GM12865 (cell line): ENCODE measurements around the gene MYO1H.

Source experiments
- DNase-seq: peaks from one replicate; pipeline ENCODE4 v3.0.0; 2010; ENCODE audit warnings: low read depth
- H3K4me3 ChIP-seq: 2 replicates; pipeline ENCODE4 v1.5.1; 2011; ENCODE audit warnings: mild to moderate bottlenecking, low read depth, low read length, control low read depth
- CTCF ChIP-seq: IDR thresholded peaks from 2 replicates; pipeline ENCODE4 v1.5.1; 2011; ENCODE audit warnings: low read length, control low read depth, low read depth, inconsistent platforms; ENCODE audit not compliant: insufficient read depth; ENCODE audit errors: missing control alignments

Gene MYO1H

DNA sequence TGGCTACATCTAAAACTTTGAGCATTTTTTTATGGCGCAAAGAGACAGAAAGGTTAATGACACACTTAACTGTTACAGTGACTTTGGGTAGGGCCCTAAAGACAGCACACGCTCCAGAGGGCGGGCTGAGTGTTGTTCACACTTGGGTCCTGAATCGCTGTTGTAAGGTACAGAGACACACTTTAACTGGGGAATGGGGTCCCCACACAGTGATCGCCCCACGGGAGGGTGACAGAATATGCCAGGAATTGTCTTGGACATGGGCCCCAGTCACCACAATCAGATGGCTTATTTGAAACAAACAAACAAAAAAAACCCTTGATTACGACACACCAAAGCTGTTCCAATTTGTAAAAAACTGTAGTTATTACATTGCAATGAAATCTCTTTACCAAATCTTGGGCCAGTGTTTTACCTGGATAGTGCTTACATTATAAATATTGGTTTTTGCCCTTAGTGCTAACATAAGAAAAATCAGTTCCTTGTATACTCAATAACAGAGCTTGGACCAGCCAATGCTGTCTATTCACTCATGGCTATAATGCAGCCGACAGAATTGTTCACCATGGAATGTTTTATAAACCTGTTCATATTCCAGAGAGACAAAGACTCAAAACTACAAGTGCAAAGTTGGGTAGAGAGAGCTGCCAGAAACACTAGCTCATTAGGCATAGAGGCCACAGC is 101.1 kb downstream of the MYO1H start:
- TF ChIP-seq CTCF = no peak
- no peak overlapping the region for H3K4me3 ChIP-seq
- DNase-seq = no peak

- H3K4me3 ChIP-seq = no peak overlapping the region
- no peak for DNase-seq
- no peak for TF ChIP-seq CTCF
Measured at GRCh38 chr12:109449845-109450532, 102.3 kb downstream of the MYO1H start.

GRCh38 chr12:109450980-109451379 is 103.3 kb downstream of the MYO1H start:
- DNase-seq = no peak
- H3K4me3 ChIP-seq = no peak overlapping the region
- TF ChIP-seq CTCF = no peak

GRCh38 chr12:109451400-109451799 is 103.7 kb downstream of the MYO1H start:
- TF ChIP-seq CTCF = no peak
- H3K4me3 ChIP-seq = no peak overlapping the region
- DNase-seq = no peak

GRCh38 chr12:109452489-109452888 is 104.8 kb downstream of the MYO1H start:
- no peak for TF ChIP-seq CTCF
- H3K4me3 ChIP-seq = no peak overlapping the region
- no peak for DNase-seq

DNA sequence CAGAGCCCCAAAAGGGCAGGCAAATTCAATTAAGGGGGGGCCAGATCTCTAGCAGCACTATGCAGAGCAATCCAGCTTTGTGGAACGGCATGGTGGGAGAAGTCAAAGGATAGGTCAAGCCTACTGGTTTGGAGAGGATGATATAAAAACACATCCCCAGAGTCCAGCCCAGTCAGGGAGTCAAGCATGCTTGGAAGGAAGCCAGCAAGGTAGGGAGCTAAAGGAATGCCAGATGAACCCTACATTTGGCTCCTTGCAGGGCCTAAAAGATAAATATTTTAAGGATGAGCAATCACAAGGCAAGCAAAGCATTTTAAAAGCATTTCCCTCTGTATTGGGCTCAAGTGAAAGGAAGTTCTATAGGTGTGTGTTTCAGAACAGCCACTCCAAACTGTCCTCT is 108.0 kb downstream of the MYO1H start:
- no peak overlapping the region for H3K4me3 ChIP-seq
- TF ChIP-seq CTCF = no peak
- DNase-seq = no peak
